Neuron (in vitro differentiated cells): ENCODE measurements around the gene ICOSLG.

ENCODE experiments used
- H2AFZ ChIP-seq: one replicate; pipeline ENCODE4 v1.6.1; 2013; ENCODE audit warnings: low read depth, mild to moderate bottlenecking, inconsistent platforms, low read length, moderate library complexity
- H3K27me3 ChIP-seq: one replicate; pipeline ENCODE4 v1.6.1; 2013; ENCODE audit warnings: low read length; ENCODE audit not compliant: insufficient read depth
- H3K36me3 ChIP-seq: one replicate; pipeline ENCODE4 v1.6.1; 2013; ENCODE audit warnings: low read length; ENCODE audit not compliant: insufficient read depth
- H3K4me1 ChIP-seq: one replicate; pipeline ENCODE4 v1.6.1; 2013; ENCODE audit warnings: low read length; ENCODE audit not compliant: insufficient read depth
- H3K4me3 ChIP-seq: 2 replicates; pipeline ENCODE4 v1.5.1; 2013; ENCODE audit warnings: mild to moderate bottlenecking, low read length, moderate library complexity
- H3K9me3 ChIP-seq: one replicate; pipeline ENCODE4 v1.6.1; 2013; ENCODE audit warnings: low read length

ICOSLG gene

GRCh38 chr21:44275041-44275440 lies 34.3 kb upstream of the ICOSLG start:
- peaks cover 3% of the 10 kb centered on the region for H3K27me3 ChIP-seq
- no peaks in the 10 kb centered on the region for H3K4me1 ChIP-seq
- peaks cover 2% of the 10 kb centered on the region for H3K9me3 ChIP-seq
- H3K36me3 ChIP-seq, result no peaks in the 10 kb centered on the region
- H2AFZ ChIP-seq, result no peak overlapping the region
- H3K4me3 ChIP-seq, result no peak overlapping the region

- H3K9me3 ChIP-seq, result peaks cover 2% of the 10 kb centered on the region
- H3K4me3 ChIP-seq, result no peak overlapping the region
- H2AFZ ChIP-seq, result no peak overlapping the region
- no peaks in the 10 kb centered on the region for H3K27me3 ChIP-seq
- no peaks in the 10 kb centered on the region for H3K36me3 ChIP-seq
- H3K4me1 ChIP-seq, result peaks cover 4% of the 10 kb centered on the region
Measured at GRCh38 chr21:44273046-44273445, 32.3 kb upstream of the ICOSLG start.

- H2AFZ ChIP-seq, result no peak overlapping the region
- no peaks in the 10 kb centered on the region for H3K36me3 ChIP-seq
- H3K4me1 ChIP-seq, result peaks cover 4% of the 10 kb centered on the region
- peaks cover 2% of the 10 kb centered on the region for H3K9me3 ChIP-seq
- H3K4me3 ChIP-seq, result no peak overlapping the region
- no peaks in the 10 kb centered on the region for H3K27me3 ChIP-seq
Measured at GRCh38 chr21:44272284-44272858, 31.6 kb upstream of the ICOSLG start.

- Histone ChIP-seq H3K4me1 (peaks cover 4% of the 10 kb centered on the region), H3K36me3 (no peaks in the 10 kb centered on the region), H2AFZ (no peak overlapping the region), H3K27me3 (no peaks in the 10 kb centered on the region), H3K4me3 (no peak overlapping the region), H3K9me3 (peaks cover 2% of the 10 kb centered on the region)
Measured at GRCh38 chr21:44271558-44272283, 31.0 kb upstream of the ICOSLG start.

GRCh38 chr21:44269090-44269489 lies 28.3 kb upstream of the ICOSLG start:
- Histone ChIP-seq H3K27me3 (no peaks in the 10 kb centered on the region), H3K4me1 (peaks cover 4% of the 10 kb centered on the region), H3K4me3 (no peak overlapping the region), H3K36me3 (no peaks in the 10 kb centered on the region), H3K9me3 (peaks cover 2% of the 10 kb centered on the region), H2AFZ (no peak overlapping the region)

GRCh38 chr21:44267655-44268142 lies 27.0 kb upstream of the ICOSLG start:
- no peak overlapping the region for H3K4me3 ChIP-seq
- no peaks in the 10 kb centered on the region for H3K36me3 ChIP-seq

GRCh38 chr21:44265734-44266270 lies 25.1 kb upstream of the ICOSLG start:
- Histone ChIP-seq H3K27me3 (peaks cover 3% of the 10 kb centered on the region), H2AFZ (no peak overlapping the region), H3K9me3 (no peaks in the 10 kb centered on the region), H3K4me1 (peaks cover 13% of the 10 kb centered on the region), H3K36me3 (no peaks in the 10 kb centered on the region), H3K4me3 (no peak overlapping the region)

More at GRCh38 chr21:44267655-44268142, 27.0 kb upstream of the ICOSLG start:
- Histone ChIP-seq H2AFZ (no peak overlapping the region), H3K9me3 (no peaks in the 10 kb centered on the region), H3K4me1 (peaks cover 13% of the 10 kb centered on the region), H3K27me3 (no peaks in the 10 kb centered on the region)

- H3K4me1 ChIP-seq, result peaks cover 9% of the 10 kb centered on the region
- peaks cover 15% of the 10 kb centered on the region for H3K27me3 ChIP-seq
- no peak overlapping the region for H3K4me3 ChIP-seq
- H2AFZ ChIP-seq, result peak overlapping the region; percentile 46
- H3K36me3 ChIP-seq, result no peaks in the 10 kb centered on the region
- H3K9me3 ChIP-seq, result no peaks in the 10 kb centered on the region
Measured at GRCh38 chr21:44263768-44264167, 23.0 kb upstream of the ICOSLG start.

- H3K4me1 ChIP-seq, result peaks cover 9% of the 10 kb centered on the region
- H3K27me3 ChIP-seq, result peaks cover 18% of the 10 kb centered on the region
- no peak overlapping the region for H3K4me3 ChIP-seq
Measured at GRCh38 chr21:44263221-44263760, 22.5 kb upstream of the ICOSLG start.

GRCh38 chr21:44262338-44263056 lies 21.8 kb upstream of the ICOSLG start:
- no peaks in the 10 kb centered on the region for H3K9me3 ChIP-seq
- H3K36me3 ChIP-seq, result no peaks in the 10 kb centered on the region
- no peak overlapping the region for H2AFZ ChIP-seq
- peaks cover 9% of the 10 kb centered on the region for H3K4me1 ChIP-seq
- peaks cover 20% of the 10 kb centered on the region for H3K27me3 ChIP-seq
- H3K4me3 ChIP-seq, result no peak overlapping the region

More at GRCh38 chr21:44263221-44263760, 22.5 kb upstream of the ICOSLG start:
- Histone ChIP-seq H3K36me3 (no peaks in the 10 kb centered on the region), H2AFZ (peak overlapping the region; percentile 46), H3K9me3 (no peaks in the 10 kb centered on the region)

- H3K27me3 ChIP-seq, result peaks cover 20% of the 10 kb centered on the region
- H2AFZ ChIP-seq, result no peak within 1 kb of the TSS
- no peaks in the 10 kb centered on the region for H3K9me3 ChIP-seq
- H3K4me3 ChIP-seq, result no peak within 1 kb of the TSS
- H3K36me3 ChIP-seq, result no peaks in the 10 kb centered on the region
- H3K4me1 ChIP-seq, result peaks cover 9% of the 10 kb centered on the region
Measured at GRCh38 chr21:44261675-44262295, 21.0 kb upstream of the ICOSLG start, which contains the start of gene DNMT3L. Gene DNMT3L (minus strand): TSS chr21:44261897. CDS start chr21:44261259, 638 bp downstream.

- peaks cover 20% of the 10 kb centered on the region for H3K27me3 ChIP-seq
- H3K36me3 ChIP-seq, result no peaks in the 10 kb centered on the region
- no peaks in the 10 kb centered on the region for H3K9me3 ChIP-seq
- peaks cover 9% of the 10 kb centered on the region for H3K4me1 ChIP-seq
- H2AFZ ChIP-seq, result no peak overlapping the region
- H3K4me3 ChIP-seq, result no peak overlapping the region
Measured at GRCh38 chr21:44260791-44261631, 20.3 kb upstream of the ICOSLG start.
